A673 (cell line): Measurements from ENCODE around the gene CBX7.

Experiments
- EZH2 ChIP-seq: fragments of 200-600 bp; sonication (generic); IDR thresholded peaks from 2 replicates; pipeline ENCODE4 v1.6.1; 2017; ENCODE audit warnings: borderline replicate concordance, low read depth, mild to moderate bottlenecking, mixed read lengths, antibody characterized with exemption, low read length; ENCODE audit not compliant: poor library complexity, severe bottlenecking
- TF ChIP-seq, protein P1 (sequence below): fragments of 300-800, 200-600 bp; sonication (generic); conservative IDR thresholded peaks from 2 replicates; pipeline ENCODE4 v1.5.1; 2017; ENCODE audit warnings: low read depth, mild to moderate bottlenecking, antibody characterized with exemption, low read length, moderate library complexity, mixed read lengths

GRCh38 chr22:39178206-39179111, 26.0 kb upstream of the CBX7 start:
- TF ChIP-seq, protein P1, sequence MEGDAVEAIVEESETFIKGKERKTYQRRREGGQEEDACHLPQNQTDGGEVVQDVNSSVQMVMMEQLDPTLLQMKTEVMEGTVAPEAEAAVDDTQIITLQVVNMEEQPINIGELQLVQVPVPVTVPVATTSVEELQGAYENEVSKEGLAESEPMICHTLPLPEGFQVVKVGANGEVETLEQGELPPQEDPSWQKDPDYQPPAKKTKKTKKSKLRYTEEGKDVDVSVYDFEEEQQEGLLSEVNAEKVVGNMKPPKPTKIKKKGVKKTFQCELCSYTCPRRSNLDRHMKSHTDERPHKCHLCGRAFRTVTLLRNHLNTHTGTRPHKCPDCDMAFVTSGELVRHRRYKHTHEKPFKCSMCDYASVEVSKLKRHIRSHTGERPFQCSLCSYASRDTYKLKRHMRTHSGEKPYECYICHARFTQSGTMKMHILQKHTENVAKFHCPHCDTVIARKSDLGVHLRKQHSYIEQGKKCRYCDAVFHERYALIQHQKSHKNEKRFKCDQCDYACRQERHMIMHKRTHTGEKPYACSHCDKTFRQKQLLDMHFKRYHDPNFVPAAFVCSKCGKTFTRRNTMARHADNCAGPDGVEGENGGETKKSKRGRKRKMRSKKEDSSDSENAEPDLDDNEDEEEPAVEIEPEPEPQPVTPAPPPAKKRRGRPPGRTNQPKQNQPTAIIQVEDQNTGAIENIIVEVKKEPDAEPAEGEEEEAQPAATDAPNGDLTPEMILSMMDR, result no peak
- TF ChIP-seq EZH2, result no peak
